ENCODE data around the gene TRMT1. TPM values are rescaled to one million over a fixed set of nuclear protein-coding genes. Genes with fewer than 3 reads are reported as not detected.

Gene TRMT1
- total RNA-seq, 1 experiment from 2014 or later: 91.8 TPM

DNA sequence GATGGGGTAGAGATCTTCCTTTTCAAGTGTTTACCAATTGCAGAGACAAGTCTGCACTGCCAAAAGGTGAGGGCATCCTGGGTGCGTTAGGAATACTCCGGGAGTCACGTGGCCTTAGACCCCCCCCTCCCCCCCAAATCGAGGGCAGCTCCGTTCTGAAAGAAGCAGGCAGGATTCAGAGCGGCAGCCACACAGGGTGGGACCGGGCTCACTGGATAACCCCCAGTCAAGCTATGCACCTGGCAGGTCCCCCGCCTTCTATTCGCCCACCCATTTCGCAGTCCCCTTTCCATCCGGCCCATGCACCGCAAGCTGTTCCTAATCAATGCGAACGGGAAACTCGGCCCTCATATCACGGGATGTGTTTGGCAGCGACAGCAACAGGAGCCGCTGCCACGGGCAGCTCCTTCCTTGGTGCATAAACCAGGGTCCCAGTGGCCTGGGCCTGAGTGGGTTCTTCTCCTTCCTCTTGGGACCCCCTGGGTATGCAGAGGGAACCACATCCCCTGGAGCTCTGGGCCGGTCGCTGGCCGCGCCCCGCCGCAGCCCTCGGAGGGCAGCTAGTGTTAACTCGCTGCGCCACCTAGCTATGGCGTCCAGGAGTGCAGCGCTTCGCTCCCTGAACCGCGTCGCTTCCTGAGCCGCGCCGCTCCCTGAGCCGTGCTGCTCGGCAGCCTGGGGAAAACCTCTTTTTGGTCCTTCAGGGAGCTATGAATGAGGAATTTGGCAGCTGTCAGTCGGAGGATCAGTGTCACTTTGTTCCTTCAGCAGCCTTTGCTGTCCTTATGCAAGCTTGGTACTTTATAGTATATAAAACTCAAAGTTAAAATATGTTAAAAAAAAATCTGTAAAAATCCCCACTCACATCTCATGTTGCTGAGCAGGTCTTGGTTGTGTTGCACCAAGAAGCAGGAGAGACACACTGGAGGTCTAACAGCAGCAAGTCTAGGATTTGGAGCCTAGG is 55.3 kb downstream of the TRMT1 start:
- Histone ChIP-seq H3K27ac (ENCODE audit: low read length) (peak overlapping the region; percentile 8; the same call in 1 of the 2 replicates), H3K9me2 (replicated peaks; ENCODE audit: low read length) (no peaks in the 10 kb centered on the region), H3K9ac (ENCODE audit: low read length) (peak overlapping the region; percentile 42), H3K79me2 (ENCODE audit: low read length) (peaks cover 61% of the 10 kb centered on the region), H2AFZ (ENCODE audit: low read length) (peak overlapping the region; percentile 90), H3K9me3 (ENCODE audit: low read length) (no peaks in the 10 kb centered on the region), H3K27me3 (ENCODE audit: low read length) (no peaks in the 10 kb centered on the region), H3K4me3 (ENCODE audit: low read length) (peak overlapping the region; percentile 65), H3K4me2 (ENCODE audit: low read length) (peak overlapping the region; percentile 90), H3K36me3 (ENCODE audit: low read depth, low read length) (no peaks in the 10 kb centered on the region), H3K4me1 (ENCODE audit: insufficient read depth, low read length) (peaks cover 31% of the 10 kb centered on the region), H3F3A (ENCODE audit: low read length, unreplicated experiment) (no peaks in the 10 kb centered on the region), H4K20me1 (ENCODE audit: low read length) (no peaks in the 10 kb centered on the region)
- DNase-seq (peak; percentile 95), ATAC-seq (peak; percentile 75)
- intact Hi-C loops (cut with micrococcal nuclease): loop anchor here (1.0 kb wide), 2 partner anchors 27 to 78 kb away; no protein-coding TSS in a partner anchor
- BruUV-seq (replicated peaks): no TSS peak
- ChIA-PET POLR2A (ENCODE audit: unreplicated experiment) (interaction anchor here (0.5 to 1.2 kb wide), 3 partner anchors 46 to 76 kb away, joined by 3 to 16 read pairs (median 3); no protein-coding TSS in a partner anchor), CTCF (interaction anchor here (0.6 to 2.2 kb wide), 20 partner anchors 10 to 96 kb away, joined by 3 to 16 read pairs (median 6); partner anchors contain the start of gene NFIX)
- TF ChIP-seq EZH2phosphoT487 (IDR thresholded peaks at IDR 0.05; ENCODE audit: borderline replicate concordance, low read length): no peak
- peak; percentile 99 for TF ChIP-seq CTCF (conservative IDR thresholded peaks at IDR 0.05; ENCODE audit: low read depth, low read length)
- no peak for TF ChIP-seq EZH2 (IDR thresholded peaks at IDR 0.05; ENCODE audit: low read length, unreplicated experiment)

DNA sequence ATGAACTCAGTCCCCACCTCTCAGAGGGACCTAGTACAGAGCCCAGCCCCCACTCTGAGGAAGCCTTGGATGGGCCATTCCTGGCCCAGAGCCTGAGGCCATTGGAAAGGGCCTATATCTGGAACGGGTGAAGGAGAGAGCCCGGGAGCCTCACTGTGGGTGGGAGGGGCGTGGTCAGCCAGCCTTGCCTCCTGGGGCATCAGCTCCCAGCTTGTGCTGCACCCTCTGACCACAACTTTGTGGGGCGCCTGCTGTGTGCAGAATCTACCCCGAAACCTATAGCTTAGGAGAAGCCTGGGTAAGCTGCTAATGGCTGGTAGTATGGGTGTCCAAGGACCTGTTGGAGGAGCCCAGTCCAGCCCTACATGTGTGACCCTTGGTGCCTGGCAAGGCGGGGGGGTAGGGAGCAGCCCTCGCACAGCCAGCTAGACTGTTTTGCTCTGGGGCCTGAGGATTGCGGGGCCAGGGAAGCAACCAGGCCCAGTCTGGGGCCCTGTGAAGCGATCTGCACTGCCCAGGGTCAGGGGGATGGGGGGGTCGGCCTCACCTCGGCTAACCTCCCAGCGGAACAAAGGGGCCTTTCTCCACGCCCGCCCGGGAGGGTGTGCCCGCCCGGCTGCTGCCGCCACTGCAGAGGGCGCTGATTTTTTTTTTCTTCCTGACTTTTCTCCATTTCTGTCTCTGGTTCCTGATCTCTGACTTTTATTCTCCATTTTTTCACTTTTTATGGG is 56.1 kb downstream of the TRMT1 start:
- H3K36me3 ChIP-seq (ENCODE audit: low read depth, low read length): no peaks in the 10 kb centered on the region
- H2AFZ ChIP-seq (ENCODE audit: low read length): peak overlapping the region; percentile 90; the same call in 1 of the 2 replicates
- no peaks in the 10 kb centered on the region for H3F3A ChIP-seq (ENCODE audit: low read length, unreplicated experiment)
- H3K9me3 ChIP-seq (ENCODE audit: low read length): no peaks in the 10 kb centered on the region
- intact Hi-C loops (cut with micrococcal nuclease): no loop called here
- no peak for TF ChIP-seq CTCF (conservative IDR thresholded peaks at IDR 0.05; ENCODE audit: low read depth, low read length)
- TF ChIP-seq EZH2phosphoT487 (IDR thresholded peaks at IDR 0.05; ENCODE audit: borderline replicate concordance, low read length): no peak
- no peak for TF ChIP-seq EZH2 (IDR thresholded peaks at IDR 0.05; ENCODE audit: low read length, unreplicated experiment)
- H3K4me1 ChIP-seq (ENCODE audit: insufficient read depth, low read length): peaks cover 39% of the 10 kb centered on the region
- no peaks in the 10 kb centered on the region for H4K20me1 ChIP-seq (ENCODE audit: low read length)
- CTCF ChIA-PET: interaction anchor here (0.7 to 2.2 kb wide), 14 partner anchors 16 to 815 kb away, joined by 3 to 16 read pairs (median 6); no protein-coding TSS in a partner anchor
- H3K27me3 ChIP-seq (ENCODE audit: low read length): no peaks in the 10 kb centered on the region
- POLR2A ChIA-PET (ENCODE audit: unreplicated experiment): interaction anchor here (0.5 to 1.2 kb wide), 5 partner anchors 12 to 169 kb away, joined by 3 to 16 read pairs (median 3); partner anchors contain the start of gene GCDH
- H3K4me2 ChIP-seq (ENCODE audit: low read length): peak overlapping the region; percentile 90
- no peak for ATAC-seq
- H3K4me3 ChIP-seq (ENCODE audit: low read length): peak overlapping the region; percentile 65
- peaks cover 67% of the 10 kb centered on the region for H3K79me2 ChIP-seq (ENCODE audit: low read length)
- H3K9ac ChIP-seq (ENCODE audit: low read length): peak overlapping the region; percentile 42
- H3K9me2 ChIP-seq (replicated peaks; ENCODE audit: low read length): no peaks in the 10 kb centered on the region
- BruUV-seq (replicated peaks): no TSS peak
- no peak for DNase-seq
- H3K27ac ChIP-seq (ENCODE audit: low read length): peak overlapping the region; percentile 8; the same call in 1 of the 2 replicates

Measured in PC-3 (cell line).